Measurements from ENCODE around the gene P2RX6.

P2RX6 gene

DNA sequence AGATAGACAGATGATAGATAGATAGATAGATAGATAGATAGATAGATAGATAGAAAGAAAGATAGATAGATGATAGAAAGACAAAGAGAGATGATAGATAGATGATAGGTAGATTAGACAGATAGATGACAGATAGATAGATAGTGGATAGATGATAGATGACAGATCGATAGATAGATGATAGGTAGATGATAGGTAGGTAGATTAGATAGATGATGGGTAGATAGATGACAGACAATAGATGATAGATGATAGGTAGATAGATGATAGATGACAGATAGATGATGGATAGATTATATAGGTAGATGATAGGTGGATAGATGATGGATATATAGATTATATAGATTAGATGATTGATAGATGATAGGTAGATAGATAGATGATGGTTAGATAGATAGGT is 28.6 kb upstream of the P2RX6 start:
- no peak overlapping the region for H3K4me3 ChIP-seq (ENCODE audit: low read depth, low read length)
- TF ChIP-seq, protein P1, sequence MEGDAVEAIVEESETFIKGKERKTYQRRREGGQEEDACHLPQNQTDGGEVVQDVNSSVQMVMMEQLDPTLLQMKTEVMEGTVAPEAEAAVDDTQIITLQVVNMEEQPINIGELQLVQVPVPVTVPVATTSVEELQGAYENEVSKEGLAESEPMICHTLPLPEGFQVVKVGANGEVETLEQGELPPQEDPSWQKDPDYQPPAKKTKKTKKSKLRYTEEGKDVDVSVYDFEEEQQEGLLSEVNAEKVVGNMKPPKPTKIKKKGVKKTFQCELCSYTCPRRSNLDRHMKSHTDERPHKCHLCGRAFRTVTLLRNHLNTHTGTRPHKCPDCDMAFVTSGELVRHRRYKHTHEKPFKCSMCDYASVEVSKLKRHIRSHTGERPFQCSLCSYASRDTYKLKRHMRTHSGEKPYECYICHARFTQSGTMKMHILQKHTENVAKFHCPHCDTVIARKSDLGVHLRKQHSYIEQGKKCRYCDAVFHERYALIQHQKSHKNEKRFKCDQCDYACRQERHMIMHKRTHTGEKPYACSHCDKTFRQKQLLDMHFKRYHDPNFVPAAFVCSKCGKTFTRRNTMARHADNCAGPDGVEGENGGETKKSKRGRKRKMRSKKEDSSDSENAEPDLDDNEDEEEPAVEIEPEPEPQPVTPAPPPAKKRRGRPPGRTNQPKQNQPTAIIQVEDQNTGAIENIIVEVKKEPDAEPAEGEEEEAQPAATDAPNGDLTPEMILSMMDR (IDR thresholded peaks at IDR 0.05; ENCODE audit: borderline replicate concordance, insufficient read depth, low read depth, low read length) = no peak

DNA sequence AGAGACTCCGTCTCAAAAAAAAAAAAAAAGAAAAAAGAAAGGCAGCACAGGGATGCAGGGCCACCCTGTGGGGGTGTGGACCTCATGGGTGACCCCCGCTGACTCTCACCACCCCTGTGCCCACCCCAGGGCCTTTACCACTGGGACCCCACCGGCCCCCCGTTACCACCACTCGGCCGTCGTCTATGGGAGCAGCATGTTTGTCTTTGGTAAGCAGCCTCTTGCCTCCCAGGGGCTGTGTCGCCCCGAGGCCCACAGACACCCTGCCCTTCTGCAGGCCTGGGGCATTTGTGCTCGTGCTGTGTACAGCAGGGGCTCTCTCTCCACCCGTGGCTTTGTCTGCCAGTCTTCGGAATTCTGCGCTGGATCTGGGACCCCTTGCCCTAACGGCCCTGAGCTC is 27.6 kb upstream of the P2RX6 start:
- TF ChIP-seq, protein P1 (IDR thresholded peaks at IDR 0.05; ENCODE audit: borderline replicate concordance, insufficient read depth, low read depth, low read length) = no peak
- H3K4me3 ChIP-seq (ENCODE audit: low read depth, low read length) = no peak overlapping the region

DNA sequence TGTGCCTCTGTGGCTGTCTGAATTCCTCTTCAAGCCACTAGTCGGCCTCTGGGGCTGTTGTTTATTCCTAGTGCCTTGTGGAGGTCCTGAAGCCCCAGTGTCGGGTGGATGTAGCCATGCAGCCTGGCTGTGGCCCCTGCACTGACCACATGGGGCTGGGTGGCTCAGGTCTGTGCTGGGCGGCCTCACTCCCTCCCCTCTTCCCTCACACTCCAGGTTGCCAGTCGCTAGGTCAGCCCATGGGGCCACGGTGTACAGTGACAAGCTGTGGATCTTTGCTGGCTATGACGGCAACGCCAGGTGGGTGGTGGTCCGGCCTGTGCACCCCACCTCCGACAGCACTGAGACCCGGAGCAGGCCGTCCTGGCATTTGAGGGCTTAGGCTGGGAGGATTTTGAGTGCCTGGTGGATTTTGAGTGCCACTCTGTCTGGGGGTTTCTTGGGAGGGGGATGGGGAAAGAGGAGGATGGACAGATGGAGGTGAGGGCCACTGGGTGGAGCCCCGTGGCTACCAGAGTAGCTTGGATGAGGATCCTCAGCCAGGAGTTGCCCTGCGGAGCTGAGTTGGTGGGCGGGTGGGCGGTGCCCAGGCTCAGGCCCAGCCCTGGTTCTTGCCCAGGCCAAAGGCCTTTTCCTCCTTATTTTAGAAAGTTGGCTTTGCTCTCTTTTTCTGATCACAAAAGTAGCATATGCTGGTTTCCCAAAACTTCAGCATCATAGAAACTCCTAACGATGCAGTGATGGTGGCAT is 26.2 kb upstream of the P2RX6 start:
- TF ChIP-seq, protein P1 (IDR thresholded peaks at IDR 0.05; ENCODE audit: borderline replicate concordance, insufficient read depth, low read depth, low read length) = no peak

DNA sequence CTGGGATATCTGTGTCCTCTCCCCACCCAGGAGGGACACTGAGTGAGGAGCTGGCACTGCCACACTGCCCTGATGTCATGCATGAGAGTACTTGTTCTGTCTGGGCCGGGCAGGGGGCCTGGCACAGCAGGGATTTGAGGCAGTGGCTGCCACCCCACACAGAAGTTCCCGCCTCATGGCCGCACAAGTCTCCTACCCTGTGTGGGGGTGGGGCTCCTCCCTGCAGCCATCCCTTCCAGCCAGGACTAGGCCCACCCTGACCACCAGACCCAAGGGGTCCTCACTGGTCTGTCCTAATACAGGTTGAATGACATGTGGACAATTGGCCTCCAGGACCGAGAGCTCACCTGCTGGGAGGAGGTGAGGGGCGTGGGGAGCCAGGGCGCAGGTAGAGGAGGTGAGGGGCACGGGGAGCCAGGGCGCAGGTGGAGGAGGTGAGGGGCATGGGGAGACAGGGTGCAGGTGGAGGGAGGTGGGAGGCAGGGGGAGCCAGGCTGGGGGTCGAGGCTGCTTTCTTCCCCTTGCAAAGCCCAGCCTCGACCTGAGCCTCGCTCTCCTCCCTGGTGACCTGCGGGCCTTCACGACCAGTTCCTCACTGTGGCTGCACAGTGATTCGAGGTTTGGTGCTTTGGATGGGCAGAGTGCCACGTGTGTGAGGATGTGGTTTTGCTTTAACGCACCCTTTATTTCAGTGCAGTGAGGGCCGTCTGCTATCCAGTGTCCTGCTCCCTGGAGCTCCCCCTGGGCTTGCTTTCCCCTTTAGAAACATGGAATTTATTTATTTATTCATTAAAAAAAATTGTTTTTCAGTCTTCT is 25.4 kb upstream of the P2RX6 start:
- TF ChIP-seq, protein P1 (IDR thresholded peaks at IDR 0.05; ENCODE audit: borderline replicate concordance, insufficient read depth, low read depth, low read length) = no peak
- no peak overlapping the region for H3K4me3 ChIP-seq (ENCODE audit: low read depth, low read length)

More for the DNA sequence above, 26.2 kb upstream of the P2RX6 start:
- H3K4me3 ChIP-seq (ENCODE audit: low read depth, low read length) = no peak overlapping the region

DNA sequence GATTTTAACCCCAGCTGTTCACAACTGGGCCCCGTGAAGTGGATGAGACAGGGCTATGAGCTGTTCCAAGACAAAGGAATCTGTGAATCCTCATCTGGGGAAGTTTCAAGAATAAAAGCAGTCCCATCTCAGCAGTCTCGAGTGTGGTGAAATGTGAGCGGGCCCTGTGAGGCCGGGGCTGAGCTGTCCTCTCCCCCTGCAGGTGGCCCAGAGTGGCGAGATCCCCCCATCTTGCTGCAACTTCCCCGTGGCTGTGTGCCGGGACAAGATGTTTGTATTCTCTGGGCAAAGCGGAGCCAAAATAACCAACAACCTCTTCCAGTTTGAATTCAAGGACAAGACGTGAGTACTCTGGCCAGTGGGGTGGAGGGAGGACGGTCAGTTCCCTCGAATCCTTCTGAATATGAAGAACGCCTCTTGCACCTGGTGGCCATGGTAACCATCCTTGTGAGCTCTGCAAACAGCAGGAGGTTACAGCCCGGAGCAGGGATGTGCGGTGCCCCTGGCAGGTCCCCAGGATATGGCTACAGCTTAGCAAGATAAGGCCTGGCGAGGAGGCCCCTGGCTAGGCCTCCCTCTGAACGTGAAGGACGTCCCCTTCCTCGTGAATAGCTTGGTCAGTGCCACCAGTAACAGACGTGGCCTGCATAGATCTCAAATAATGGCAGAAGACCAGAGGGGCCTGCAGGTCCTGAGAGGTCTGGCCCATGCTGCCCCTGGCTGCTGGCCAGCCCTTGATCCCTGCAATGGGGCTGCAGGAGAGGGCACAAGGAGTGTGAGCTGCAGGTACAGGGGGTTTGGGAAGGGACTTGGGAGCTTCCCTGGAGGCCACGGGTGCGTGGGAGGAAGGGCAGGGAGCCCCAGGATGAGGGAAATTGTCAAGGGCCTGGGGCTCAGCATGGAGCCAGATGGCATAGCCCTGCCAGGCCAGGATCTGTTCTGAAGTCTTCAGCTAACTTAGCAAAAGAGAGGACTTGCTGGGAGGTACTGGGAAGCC is 24.5 kb upstream of the P2RX6 start:
- TF ChIP-seq, protein P1 (IDR thresholded peaks at IDR 0.05; ENCODE audit: borderline replicate concordance, insufficient read depth, low read depth, low read length) = no peak
- H3K4me3 ChIP-seq (ENCODE audit: low read depth, low read length) = no peak overlapping the region

DNA sequence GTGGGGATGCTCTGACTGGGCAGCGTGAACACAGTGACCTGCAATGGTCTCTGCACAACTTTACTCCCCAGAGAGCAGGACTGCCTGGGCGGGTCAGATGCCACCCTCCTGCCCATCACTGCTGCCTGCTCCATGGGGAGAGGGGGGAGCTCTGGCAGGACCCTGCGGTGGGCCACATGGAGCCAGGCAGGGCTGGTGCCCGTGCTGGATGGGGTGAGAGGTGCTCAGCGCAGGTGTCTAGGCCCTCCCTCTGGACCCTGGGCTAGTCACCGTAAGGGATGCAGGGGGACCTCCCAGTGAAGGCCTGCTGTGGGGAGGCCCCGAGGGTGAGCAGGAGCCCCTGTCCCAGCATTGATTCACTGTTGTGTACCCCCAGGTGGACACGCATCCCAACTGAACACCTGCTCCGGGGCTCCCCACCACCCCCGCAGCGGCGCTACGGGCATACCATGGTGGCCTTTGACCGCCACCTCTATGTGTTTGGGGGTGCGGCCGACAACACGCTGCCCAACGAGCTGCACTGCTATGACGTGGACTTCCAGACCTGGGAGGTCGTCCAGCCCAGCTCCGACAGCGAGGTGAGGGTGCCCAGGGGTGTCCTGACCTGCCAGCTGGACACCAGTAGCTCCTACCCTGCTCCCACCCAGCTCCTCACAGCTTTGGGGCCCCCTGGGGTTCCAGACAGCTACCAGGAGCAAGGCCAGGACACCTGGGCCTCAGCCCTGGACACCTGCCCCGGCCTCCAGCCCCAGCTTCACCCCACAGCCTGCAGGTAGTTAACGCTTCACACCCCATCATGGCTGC is 23.5 kb upstream of the P2RX6 start:
- H3K4me3 ChIP-seq (ENCODE audit: low read depth, low read length) = no peak overlapping the region
- TF ChIP-seq, protein P1 (IDR thresholded peaks at IDR 0.05; ENCODE audit: borderline replicate concordance, insufficient read depth, low read depth, low read length) = no peak

Data from GM12875 (cell line).